Esophagus (tissue), 2 donors: ENCODE measurements around the gene ZGPAT. TPM values are rescaled to one million over a fixed set of nuclear protein-coding genes. Genes with fewer than 3 reads are reported as not detected.

ENCODE experiments used
- H3K27ac ChIP-seq, 2 donors: one replicate each; pipeline ENCODE4 v1.5.1; 2013; ENCODE audit warnings: low read depth in 2 of 2, mild to moderate bottlenecking in 2 of 2, inconsistent platforms in 1 of 2, low read length in 1 of 2, moderate library complexity in 1 of 2
- H3K27me3 ChIP-seq, 2 donors: one replicate each; pipeline ENCODE4 v1.6.1; 2013; ENCODE audit warnings: low read length in 2 of 2, control low read depth in 1 of 2, mild to moderate bottlenecking in 1 of 2; ENCODE audit not compliant: insufficient read depth in 2 of 2, control insufficient read depth in 1 of 2
- H3K36me3 ChIP-seq, 2 donors: one replicate each; pipeline ENCODE4 v1.6.1; 2013; ENCODE audit warnings: low read length in 1 of 2; ENCODE audit not compliant: control insufficient read depth in 2 of 2, insufficient read depth in 2 of 2
- H3K4me1 ChIP-seq, 2 donors: one replicate each; pipeline ENCODE4 v1.6.1; 2013; ENCODE audit warnings: low read length in 1 of 2; ENCODE audit not compliant: control insufficient read depth in 2 of 2, insufficient read depth in 2 of 2
- H3K4me3 ChIP-seq, 2 donors: one replicate each; pipeline ENCODE4 v1.5.1; 2013; ENCODE audit warnings: low read length in 2 of 2, mild to moderate bottlenecking in 2 of 2, low read depth in 1 of 2, moderate library complexity in 1 of 2
- H3K9me3 ChIP-seq, 2 donors: one replicate each; pipeline ENCODE4 v1.6.1; 2013; ENCODE audit warnings: mild to moderate bottlenecking in 2 of 2, low read depth in 1 of 2, low read length in 1 of 2, moderate library complexity in 1 of 2; ENCODE audit not compliant: control insufficient read depth in 2 of 2, insufficient read depth in 1 of 2
- WGBS, 2 donors: extraction: QIAGEN DNeasy Blood & Tissue Kit; methylation state at CpG; one replicate each; pipeline ENCODE4 v1.1.7; 2013; 5-methylcytosine and 5-hydroxymethylcytosine counted together
- polyA plus RNA-seq, 2 donors: library from polyadenylated mRNA; stranded (reverse); fragments of 200-250 nt; gene quantifications; one replicate each; pipeline ENCODE4 v1.2.3, GENCODE V29; 2013
- donor health status: healthy with polysubstance abuse.
- donor health status: Bipolar disorder and iron deficiency.

ZGPAT gene
- polyA plus RNA-seq, 2 donors, result 24.4 to 38.9 TPM

- Histone ChIP-seq H3K4me3 (no peak overlapping the region), H3K27me3 (no peaks in the 10 kb centered on the region), H3K4me1 (peaks cover 12 to 29% of the 10 kb centered on the region in 2 donors), H3K9me3 (no peaks in the 10 kb centered on the region), H3K27ac (peak overlapping the region; percentile 74 to 86), H3K36me3 (no peaks in the 10 kb centered on the region)
- WGBS, 2 donors, result 90 to 93% methylated on average over 21 of the region's 21 CpGs
These were observed 22.4 kb upstream of the ZGPAT start for GRCh38 chr20:63685269-63686026.

GRCh38 chr20:63686094-63686491 is 21.7 kb upstream of the ZGPAT start:
- Histone ChIP-seq H3K27me3 (no peaks in the 10 kb centered on the region), H3K27ac (peak overlapping the region; percentile 74 to 86), H3K36me3 (no peaks in the 10 kb centered on the region), H3K9me3 (no peaks in the 10 kb centered on the region), H3K4me3 (no peak overlapping the region), H3K4me1 (peaks cover 12 to 34% of the 10 kb centered on the region in 2 donors)
- WGBS, 2 donors, result 83 to 87% methylated on average over 24 of the region's 24 CpGs

GRCh38 chr20:63686492-63687321 is 21.1 kb upstream of the ZGPAT start:
- no peaks in the 10 kb centered on the region for H3K36me3 ChIP-seq
- H3K27me3 ChIP-seq, result no peaks in the 10 kb centered on the region
- peak overlapping the region; percentile 74 to 86 for H3K27ac ChIP-seq
- 40 to 44% methylated on average over 36 to 45 of the region's 45 CpGs for whole genome bisulfite sequencing, 2 donors
- no peak overlapping the region for H3K4me3 ChIP-seq
- no peaks in the 10 kb centered on the region for H3K9me3 ChIP-seq
- H3K4me1 ChIP-seq, result peaks cover 12 to 33% of the 10 kb centered on the region in 2 donors

- Histone ChIP-seq H3K4me1 (peaks cover 9 to 32% of the 10 kb centered on the region in 2 donors), H3K27ac (peak overlapping the region; percentile 74 to 86), H3K36me3 (no peaks in the 10 kb centered on the region), H3K27me3 (no peaks in the 10 kb centered on the region), H3K4me3 (no peak overlapping the region), H3K9me3 (no peaks in the 10 kb centered on the region)
- WGBS, 2 donors, result 81 to 86% methylated on average over 29 of the region's 29 CpGs
These were observed 20.2 kb upstream of the ZGPAT start for GRCh38 chr20:63687419-63688178.

GRCh38 chr20:63688228-63689045 is 19.4 kb upstream of the ZGPAT start:
- H3K36me3 ChIP-seq, result no peaks in the 10 kb centered on the region
- peak overlapping the region; percentile 27 to 74 for H3K27ac ChIP-seq
- no peaks in the 10 kb centered on the region for H3K27me3 ChIP-seq
- H3K4me1 ChIP-seq, result peaks cover 9 to 29% of the 10 kb centered on the region in 2 donors
- WGBS, 2 donors, result 71 to 75% methylated on average over 29 to 31 of the region's 31 CpGs
- H3K4me3 ChIP-seq, result no peak overlapping the region
- no peaks in the 10 kb centered on the region for H3K9me3 ChIP-seq

GRCh38 chr20:63689046-63690002 is 18.5 kb upstream of the ZGPAT start:
- Histone ChIP-seq H3K9me3 (no peaks in the 10 kb centered on the region), H3K27ac (no peak overlapping the region), H3K36me3 (no peaks in the 10 kb centered on the region), H3K4me3 (no peak overlapping the region), H3K27me3 (no peaks in the 10 kb centered on the region), H3K4me1 (peaks cover 9 to 29% of the 10 kb centered on the region in 2 donors)
- 85 to 87% methylated on average over 42 to 44 of the region's 44 CpGs for WGBS, 2 donors

- H3K4me1 ChIP-seq, result peaks cover 9 to 32% of the 10 kb centered on the region in 2 donors
- peak overlapping the region in 1 of 2 donors; percentile 4 for H3K4me3 ChIP-seq
- no peaks in the 10 kb centered on the region for H3K9me3 ChIP-seq
- WGBS, 2 donors, result 73 to 79% methylated on average over 35 to 40 of the region's 40 CpGs
- no peaks in the 10 kb centered on the region for H3K27me3 ChIP-seq
- peaks cover 0 to 3% of the 10 kb centered on the region in 2 donors for H3K36me3 ChIP-seq
- H3K27ac ChIP-seq, result peak overlapping the region in 1 of 2 donors; percentile 17
These were observed 17.6 kb upstream of the ZGPAT start for GRCh38 chr20:63690003-63690897.
